T-helper 9 cell (primary cell): ENCODE results near the gene TBC1D2.

ENCODE experiments used
- DNase-seq: peaks from one replicate; pipeline ENCODE4 v3.0.0-alpha.2; 2020

TBC1D2 gene

DNA sequence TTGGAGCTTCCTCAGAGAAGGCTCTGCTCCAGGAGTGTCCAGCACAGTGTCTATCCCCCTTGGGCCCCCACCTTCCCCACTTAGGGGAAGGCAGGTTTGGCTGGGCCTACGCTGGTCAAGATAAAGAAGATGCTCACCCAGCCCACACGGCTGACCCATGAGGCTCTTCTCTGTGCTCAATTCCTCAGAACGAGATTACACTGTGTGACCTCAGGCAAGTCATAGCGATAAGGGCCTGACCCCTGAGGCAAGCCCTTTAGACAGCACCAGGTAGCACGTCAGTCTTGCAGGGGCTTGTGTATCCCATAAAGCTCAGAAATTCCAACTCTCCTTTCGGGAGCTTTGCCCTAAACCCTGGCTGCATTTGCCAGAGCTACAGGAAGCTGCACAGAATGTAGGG lies 95.7 kb downstream of the TBC1D2 start:
- no peak for DNase-seq

DNA sequence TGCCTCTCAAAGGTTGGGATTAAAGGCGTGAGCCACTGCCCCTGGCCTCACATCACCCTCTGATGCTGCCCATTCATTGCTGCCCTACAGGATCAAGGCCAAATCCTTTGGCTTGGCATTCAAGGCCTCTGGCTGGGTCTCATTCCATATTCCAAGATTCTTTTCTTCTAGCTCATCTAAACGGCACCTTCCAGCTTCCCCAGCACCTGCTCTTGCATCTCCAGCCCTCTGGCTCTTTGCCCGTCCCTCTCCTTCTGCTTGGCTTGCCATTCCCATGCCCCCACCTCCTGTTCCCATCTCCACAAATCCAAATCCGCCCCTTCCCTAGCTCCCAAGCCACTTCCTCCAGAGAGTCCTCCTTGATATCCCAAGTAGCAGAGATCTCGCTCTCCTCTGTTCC lies 96.1 kb downstream of the TBC1D2 start:
- no peak for DNase-seq

- no peak for DNase-seq
These were observed 97.2 kb downstream of the TBC1D2 start for GRCh38 chr9:98158071-98158831.

GRCh38 chr9:98157372-98157771 lies 98.1 kb downstream of the TBC1D2 start:
- no peak for DNase-seq

GRCh38 chr9:98154678-98155077 lies 100.8 kb downstream of the TBC1D2 start:
- DNase-seq = no peak

DNA sequence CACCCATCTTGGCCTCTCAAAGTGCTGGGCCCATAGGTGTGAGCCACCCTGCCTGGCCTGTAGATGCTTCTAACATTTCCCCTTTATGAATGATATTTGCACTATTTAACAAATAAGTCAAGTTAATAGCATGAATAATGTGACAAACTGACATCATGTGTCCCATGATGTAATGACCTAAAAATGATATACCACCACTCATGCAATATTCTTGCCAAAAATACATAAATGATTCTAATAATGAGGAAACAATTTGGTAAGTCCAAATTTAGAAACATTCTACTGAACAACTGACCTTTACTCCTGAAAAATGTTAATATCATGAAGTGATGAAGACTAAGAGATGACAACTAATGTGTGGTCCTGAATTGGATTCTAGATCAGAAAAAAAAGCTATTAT lies 102.9 kb downstream of the TBC1D2 start:
- no peak for DNase-seq

GRCh38 chr9:98150721-98151120 lies 104.7 kb downstream of the TBC1D2 start:
- DNase-seq = no peak

DNA sequence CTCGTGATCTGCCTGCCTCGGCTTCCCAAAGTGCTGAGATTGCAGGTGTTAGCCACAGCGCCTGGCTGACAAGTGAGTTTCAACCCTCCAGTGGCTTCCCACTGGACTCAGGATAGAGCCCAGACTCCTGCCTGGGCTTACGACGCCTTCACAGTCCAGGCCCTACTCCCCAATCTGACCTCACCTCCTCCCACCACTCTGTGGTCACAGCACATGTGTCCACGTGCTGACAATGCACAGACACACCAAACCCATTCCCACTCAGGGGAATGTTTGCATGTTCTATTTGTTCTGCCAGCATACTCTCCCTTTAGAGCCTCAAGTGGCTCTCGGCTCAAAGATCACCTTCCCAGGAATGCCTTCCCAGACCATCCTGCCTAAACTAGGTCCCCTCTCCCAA lies 105.3 kb downstream of the TBC1D2 start:
- DNase-seq = no peak

DNA sequence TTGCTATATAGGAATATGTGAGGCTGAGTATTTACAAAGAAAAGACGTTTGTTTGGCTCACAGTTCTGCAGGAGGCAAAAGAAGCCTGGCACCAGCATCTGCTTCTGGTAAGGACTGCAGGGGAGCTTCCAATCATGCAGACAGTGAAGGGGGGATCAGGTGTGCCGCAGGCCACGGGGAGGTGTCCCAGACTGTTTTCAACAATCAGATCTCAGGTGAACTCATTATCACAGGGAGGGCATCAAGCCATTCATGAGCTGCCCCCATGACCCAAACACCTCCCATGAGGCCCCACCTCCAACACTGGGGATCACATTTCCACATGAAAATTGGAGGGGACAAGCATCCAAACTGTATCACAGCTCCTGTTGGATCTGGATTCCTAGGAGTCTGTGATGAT lies 106.0 kb downstream of the TBC1D2 start:
- no peak for DNase-seq
